ENCODE data around the gene BCCIP. TPM values are rescaled to one million over a fixed set of nuclear protein-coding genes. Genes with fewer than 3 reads are reported as not detected.

Gene BCCIP
- total RNA-seq, 1 experiment from 2014 or later = 30.1 TPM

DNA sequence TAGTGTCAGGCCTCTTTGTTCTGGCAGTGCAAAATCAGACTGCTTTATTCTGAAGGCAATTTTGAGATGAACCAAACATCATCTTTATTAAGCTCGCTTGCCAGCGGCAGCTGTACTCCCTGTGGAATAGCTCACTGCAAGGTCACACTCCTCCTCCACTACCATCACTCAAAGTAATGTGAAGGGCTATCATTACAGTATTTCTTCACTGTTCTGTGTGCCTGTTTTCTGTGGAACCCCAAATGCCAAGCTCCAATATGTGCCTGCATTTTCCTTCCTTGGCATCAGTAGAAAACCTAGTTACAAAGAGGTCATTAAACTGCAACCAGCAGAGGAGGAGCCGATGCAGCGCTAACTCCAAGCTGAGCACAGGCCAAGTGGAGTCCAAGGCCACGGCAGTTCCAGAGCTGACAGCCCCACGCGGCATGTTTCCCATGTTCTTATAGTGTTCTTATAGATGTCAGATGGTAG, 21.4 kb downstream of the BCCIP start:
- H3K27me3 ChIP-seq (ENCODE audit: low read length) = no peaks in the 10 kb centered on the region
- no peaks in the 10 kb centered on the region for H3K79me2 ChIP-seq (ENCODE audit: low read length)
- no peaks in the 10 kb centered on the region for H3K9me2 ChIP-seq (replicated peaks; ENCODE audit: insufficient read depth, low read length)
- no peaks in the 10 kb centered on the region for H3K9me3 ChIP-seq (ENCODE audit: low read length)
- no peak overlapping the region for H3K4me2 ChIP-seq (ENCODE audit: low read depth, low read length, poor library complexity, severe bottlenecking)
- no peaks in the 10 kb centered on the region for H4K20me1 ChIP-seq (ENCODE audit: insufficient read depth, low read depth, low read length)
- no peaks in the 10 kb centered on the region for H3K4me1 ChIP-seq (ENCODE audit: low read length)
- no peak overlapping the region for H2AFZ ChIP-seq (ENCODE audit: low read length)
- H3K27ac ChIP-seq (ENCODE audit: low read length) = no peak overlapping the region
- no peak overlapping the region for H3K9ac ChIP-seq (ENCODE audit: low read length)
- H3K4me3 ChIP-seq (ENCODE audit: low read length) = no peak overlapping the region
- DNase-seq = no peak
- H3K36me3 ChIP-seq (ENCODE audit: insufficient read depth, low read length) = peaks cover 3% of the 10 kb centered on the region; the same call in 1 of the 2 replicates

DNA sequence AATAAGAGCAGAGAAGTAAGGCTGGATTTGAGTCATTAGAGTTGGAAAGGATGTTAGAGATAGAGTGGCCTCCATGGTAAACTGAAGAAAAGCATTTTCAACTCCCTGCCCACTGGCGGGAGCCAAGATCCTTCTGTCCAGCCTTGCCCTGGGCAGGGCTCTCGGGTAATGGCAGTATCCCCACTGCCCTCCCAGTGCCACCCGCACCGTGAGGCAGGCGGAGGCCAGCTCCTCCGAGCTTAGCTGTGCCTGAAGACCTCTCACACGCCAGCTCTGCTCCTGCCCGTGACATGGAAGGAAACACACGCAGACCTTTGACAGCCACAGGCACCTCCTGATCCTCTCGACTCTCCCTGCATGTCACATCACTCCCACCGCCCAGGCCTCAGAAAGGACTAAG, 22.3 kb downstream of the BCCIP start:
- no peak overlapping the region for H3K27ac ChIP-seq (ENCODE audit: low read length)
- H3K4me1 ChIP-seq (ENCODE audit: low read length) = no peaks in the 10 kb centered on the region

DNA sequence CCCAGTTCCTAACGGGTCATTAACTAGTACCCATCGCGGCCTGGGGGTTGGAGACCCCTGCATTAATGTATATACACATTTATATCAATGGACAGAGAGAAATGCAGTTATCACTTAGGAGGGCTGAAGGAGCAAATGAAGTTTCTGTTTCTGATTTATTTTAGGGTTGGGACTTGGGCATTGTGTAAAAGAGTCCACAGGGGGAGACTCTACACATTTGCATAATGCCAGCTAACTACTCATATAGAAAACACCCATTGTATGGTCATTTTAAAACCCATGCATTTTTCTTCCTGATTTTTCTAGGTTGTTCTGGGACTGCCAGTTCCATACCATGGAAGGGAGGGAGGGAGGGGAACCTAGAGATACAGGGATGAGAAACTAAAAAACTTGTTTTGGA, 23.5 kb downstream of the BCCIP start:
- no peak overlapping the region for H2AFZ ChIP-seq (ENCODE audit: low read length)
- DNase-seq = no peak
- H3K79me2 ChIP-seq (ENCODE audit: low read length) = no peaks in the 10 kb centered on the region
- H3K4me3 ChIP-seq (ENCODE audit: low read length) = no peak overlapping the region
- H3K27me3 ChIP-seq (ENCODE audit: low read length) = no peaks in the 10 kb centered on the region
- no peak overlapping the region for H3K4me2 ChIP-seq (ENCODE audit: low read depth, low read length, poor library complexity, severe bottlenecking)
- no peak overlapping the region for H3K9ac ChIP-seq (ENCODE audit: low read length)
- H4K20me1 ChIP-seq (ENCODE audit: insufficient read depth, low read depth, low read length) = no peaks in the 10 kb centered on the region
- H3K9me3 ChIP-seq (ENCODE audit: low read length) = no peaks in the 10 kb centered on the region
- H3K4me1 ChIP-seq (ENCODE audit: low read length) = no peaks in the 10 kb centered on the region
- no peak overlapping the region for H3K27ac ChIP-seq (ENCODE audit: low read length)
- no peaks in the 10 kb centered on the region for H3K36me3 ChIP-seq (ENCODE audit: insufficient read depth, low read length)
- H3K9me2 ChIP-seq (replicated peaks; ENCODE audit: insufficient read depth, low read length) = no peaks in the 10 kb centered on the region

More for the DNA sequence above, 22.3 kb downstream of the BCCIP start:
- H2AFZ ChIP-seq (ENCODE audit: low read length) = no peak overlapping the region
- no peaks in the 10 kb centered on the region for H3K9me3 ChIP-seq (ENCODE audit: low read length)
- no peaks in the 10 kb centered on the region for H4K20me1 ChIP-seq (ENCODE audit: insufficient read depth, low read depth, low read length)
- DNase-seq = no peak
- no peak overlapping the region for H3K9ac ChIP-seq (ENCODE audit: low read length)
- no peaks in the 10 kb centered on the region for H3K9me2 ChIP-seq (replicated peaks; ENCODE audit: insufficient read depth, low read length)
- peaks cover 3% of the 10 kb centered on the region; the same call in 1 of the 2 replicates for H3K36me3 ChIP-seq (ENCODE audit: insufficient read depth, low read length)
- no peak overlapping the region for H3K4me3 ChIP-seq (ENCODE audit: low read length)
- no peaks in the 10 kb centered on the region for H3K79me2 ChIP-seq (ENCODE audit: low read length)
- H3K4me2 ChIP-seq (ENCODE audit: low read depth, low read length, poor library complexity, severe bottlenecking) = no peak overlapping the region
- H3K27me3 ChIP-seq (ENCODE audit: low read length) = no peaks in the 10 kb centered on the region

DNA sequence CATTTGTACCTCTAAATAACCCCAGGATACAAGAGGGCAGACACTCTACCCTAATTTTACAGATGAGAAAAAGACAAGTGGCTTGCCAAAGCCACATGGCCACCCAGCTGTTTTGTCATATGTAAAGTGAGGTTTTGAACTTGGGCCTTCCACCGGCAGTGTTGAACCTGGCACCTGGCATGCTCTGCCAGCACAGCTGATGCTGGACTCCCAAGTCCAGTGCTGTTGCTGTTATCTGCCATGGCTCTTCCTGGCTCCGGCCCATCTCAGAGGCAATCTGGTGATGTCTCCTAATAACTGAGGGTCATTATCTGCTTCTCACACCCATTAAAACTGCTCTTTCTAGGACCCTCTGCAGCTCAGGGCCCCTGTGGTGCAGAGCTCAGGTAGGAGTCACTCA, 25.0 kb downstream of the BCCIP start:
- Histone ChIP-seq H3K4me1 (ENCODE audit: low read length) (no peaks in the 10 kb centered on the region), H3K79me2 (ENCODE audit: low read length) (no peaks in the 10 kb centered on the region), H3K9me2 (replicated peaks; ENCODE audit: insufficient read depth, low read length) (no peaks in the 10 kb centered on the region), H4K20me1 (ENCODE audit: insufficient read depth, low read depth, low read length) (no peaks in the 10 kb centered on the region), H3K9me3 (ENCODE audit: low read length) (no peaks in the 10 kb centered on the region), H3K27ac (ENCODE audit: low read length) (no peak overlapping the region), H3K9ac (ENCODE audit: low read length) (no peak overlapping the region), H3K27me3 (ENCODE audit: low read length) (no peaks in the 10 kb centered on the region), H3K4me3 (ENCODE audit: low read length) (no peak overlapping the region), H2AFZ (ENCODE audit: low read length) (no peak overlapping the region), H3K36me3 (ENCODE audit: insufficient read depth, low read length) (no peaks in the 10 kb centered on the region), H3K4me2 (ENCODE audit: low read depth, low read length, poor library complexity, severe bottlenecking) (no peak overlapping the region)
- DNase-seq = no peak

DNA sequence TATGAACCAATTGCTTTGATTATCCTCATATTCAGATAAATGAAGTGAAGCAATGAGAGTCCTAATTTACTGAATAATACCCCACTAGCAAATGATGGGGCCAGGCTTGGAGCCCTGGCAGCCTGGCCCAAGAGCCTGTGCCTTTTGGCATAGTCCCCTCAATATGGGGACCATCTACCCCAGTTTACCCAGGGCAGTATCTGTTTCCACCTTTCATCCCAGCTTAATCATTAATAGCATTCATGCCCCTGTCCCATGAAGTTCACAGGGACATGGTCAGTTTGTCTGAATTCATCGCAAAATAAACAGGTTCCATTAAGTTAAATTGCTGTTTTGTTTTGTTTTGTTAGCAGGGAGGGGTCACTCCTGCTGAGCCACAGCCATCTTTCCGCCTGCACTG, 25.5 kb downstream of the BCCIP start:
- no peak overlapping the region for H3K9ac ChIP-seq (ENCODE audit: low read length)
- no peaks in the 10 kb centered on the region for H4K20me1 ChIP-seq (ENCODE audit: insufficient read depth, low read depth, low read length)
- no peaks in the 10 kb centered on the region for H3K27me3 ChIP-seq (ENCODE audit: low read length)
- H3K27ac ChIP-seq (ENCODE audit: low read length) = no peak overlapping the region
- H3K4me2 ChIP-seq (ENCODE audit: low read depth, low read length, poor library complexity, severe bottlenecking) = no peak overlapping the region
- no peaks in the 10 kb centered on the region for H3K36me3 ChIP-seq (ENCODE audit: insufficient read depth, low read length)
- no peak for DNase-seq
- no peaks in the 10 kb centered on the region for H3K4me1 ChIP-seq (ENCODE audit: low read length)
- H2AFZ ChIP-seq (ENCODE audit: low read length) = no peak overlapping the region
- no peaks in the 10 kb centered on the region for H3K79me2 ChIP-seq (ENCODE audit: low read length)
- H3K9me2 ChIP-seq (replicated peaks; ENCODE audit: insufficient read depth, low read length) = no peaks in the 10 kb centered on the region
- no peaks in the 10 kb centered on the region for H3K9me3 ChIP-seq (ENCODE audit: low read length)
- no peak overlapping the region for H3K4me3 ChIP-seq (ENCODE audit: low read length)

DNA sequence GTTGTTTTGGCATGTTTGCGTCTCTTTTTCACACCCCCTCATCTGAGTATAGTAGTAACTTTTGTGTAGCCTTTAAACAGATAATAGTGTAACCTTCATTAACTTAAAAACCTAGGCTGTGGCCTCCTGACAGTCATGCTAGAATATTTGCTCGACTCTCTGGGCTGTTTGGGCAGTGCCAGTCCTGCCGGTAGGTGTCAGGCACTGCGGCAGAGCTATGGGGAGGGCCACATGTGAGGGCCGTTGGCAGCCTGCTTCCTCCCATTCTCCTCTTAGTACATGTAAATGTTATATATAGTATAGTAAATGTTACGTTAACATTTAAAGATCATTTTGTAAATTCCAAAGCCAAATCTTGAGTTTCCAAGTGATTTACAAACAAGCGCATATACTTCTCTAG, 26.1 kb downstream of the BCCIP start:
- Histone ChIP-seq H3K4me2 (ENCODE audit: low read depth, low read length, poor library complexity, severe bottlenecking) (no peak overlapping the region), H3K4me3 (ENCODE audit: low read length) (no peak overlapping the region), H3K9ac (ENCODE audit: low read length) (no peak overlapping the region), H3K27ac (ENCODE audit: low read length) (no peak overlapping the region), H3K9me2 (replicated peaks; ENCODE audit: insufficient read depth, low read length) (no peaks in the 10 kb centered on the region), H2AFZ (ENCODE audit: low read length) (no peak overlapping the region), H3K4me1 (ENCODE audit: low read length) (no peaks in the 10 kb centered on the region), H3K36me3 (ENCODE audit: insufficient read depth, low read length) (no peaks in the 10 kb centered on the region), H3K9me3 (ENCODE audit: low read length) (no peaks in the 10 kb centered on the region), H4K20me1 (ENCODE audit: insufficient read depth, low read depth, low read length) (no peaks in the 10 kb centered on the region), H3K79me2 (ENCODE audit: low read length) (no peaks in the 10 kb centered on the region), H3K27me3 (ENCODE audit: low read length) (no peaks in the 10 kb centered on the region)
- DNase-seq = no peak

DNA sequence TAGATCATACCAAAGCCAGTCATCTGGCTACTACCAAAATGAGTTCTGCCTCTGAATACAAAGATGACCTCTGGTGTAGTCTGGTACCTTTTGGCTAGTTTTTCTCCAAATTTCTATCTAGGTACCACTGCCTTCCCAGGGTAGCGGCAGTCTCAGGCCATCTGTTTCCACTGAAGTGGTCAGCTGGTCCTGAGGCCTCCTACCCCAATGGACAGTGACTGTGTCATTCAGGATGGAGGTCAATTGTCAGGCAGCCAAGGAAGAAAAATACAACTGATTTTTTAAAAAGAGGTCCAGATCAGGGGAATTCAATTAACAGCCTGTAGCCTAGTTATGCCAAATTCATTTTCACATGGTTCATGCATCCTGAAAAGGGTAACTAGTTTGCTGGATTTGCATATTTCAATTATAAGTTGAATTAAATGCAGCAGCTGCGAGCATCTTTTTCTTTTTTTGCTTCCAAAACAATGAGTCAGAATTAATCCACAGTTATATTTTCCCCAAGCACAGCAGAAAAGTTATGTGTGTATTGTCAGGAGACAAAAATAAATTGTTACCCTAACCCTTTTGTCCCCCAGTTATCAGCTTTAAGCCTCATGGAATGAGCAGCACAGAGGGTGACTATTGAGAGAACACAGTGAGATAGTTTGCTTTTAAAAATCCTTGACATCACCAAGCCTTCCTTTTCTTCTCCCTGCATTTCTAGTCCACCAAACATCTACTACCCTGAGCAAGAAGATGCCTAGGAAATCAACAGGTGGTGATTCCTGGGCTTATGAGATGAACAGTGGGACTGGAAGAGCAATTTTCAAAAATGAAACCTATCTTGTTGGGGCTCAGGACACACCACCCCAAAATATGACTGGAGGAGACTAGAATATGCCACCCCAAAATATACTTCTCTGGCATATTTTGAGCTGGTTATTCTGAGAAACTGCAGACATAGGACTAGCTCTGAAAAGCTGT, 27.7 kb downstream of the BCCIP start:
- no peak overlapping the region for H3K27ac ChIP-seq (ENCODE audit: low read length)
- H3K4me3 ChIP-seq (ENCODE audit: low read length) = no peak overlapping the region
- no peak overlapping the region for H2AFZ ChIP-seq (ENCODE audit: low read length)
- H3K9me2 ChIP-seq (replicated peaks; ENCODE audit: insufficient read depth, low read length) = no peaks in the 10 kb centered on the region
- no peaks in the 10 kb centered on the region for H3K27me3 ChIP-seq (ENCODE audit: low read length)
- H4K20me1 ChIP-seq (ENCODE audit: insufficient read depth, low read depth, low read length) = no peaks in the 10 kb centered on the region
- no peak for DNase-seq
- no peak overlapping the region for H3K4me2 ChIP-seq (ENCODE audit: low read depth, low read length, poor library complexity, severe bottlenecking)
- H3K36me3 ChIP-seq (ENCODE audit: insufficient read depth, low read length) = no peaks in the 10 kb centered on the region
- no peaks in the 10 kb centered on the region for H3K4me1 ChIP-seq (ENCODE audit: low read length)
- H3K9me3 ChIP-seq (ENCODE audit: low read length) = no peaks in the 10 kb centered on the region
- no peaks in the 10 kb centered on the region for H3K79me2 ChIP-seq (ENCODE audit: low read length)
- no peak overlapping the region for H3K9ac ChIP-seq (ENCODE audit: low read length)

DNA sequence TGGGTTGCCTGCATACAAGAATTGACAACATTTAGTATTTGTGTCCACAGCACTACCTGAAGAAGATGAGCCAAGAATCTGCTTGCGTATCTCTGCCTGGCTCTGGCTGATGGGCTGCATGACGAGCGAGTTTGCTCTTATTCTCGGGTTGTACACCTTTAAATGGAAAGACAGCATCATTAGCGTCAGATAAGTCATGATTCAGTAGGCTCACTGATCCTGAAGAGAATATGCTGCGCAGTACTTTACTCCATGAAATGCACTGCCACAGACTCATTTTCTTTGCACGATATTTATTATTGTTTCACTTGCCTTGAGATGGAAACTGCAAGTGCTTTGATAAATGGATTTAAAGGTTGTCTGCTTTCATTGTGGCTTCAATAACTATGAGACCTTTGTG, 29.1 kb downstream of the BCCIP start:
- Histone ChIP-seq H3K9ac (ENCODE audit: low read length) (no peak overlapping the region), H3K9me3 (ENCODE audit: low read length) (no peaks in the 10 kb centered on the region), H3K79me2 (ENCODE audit: low read length) (no peaks in the 10 kb centered on the region), H2AFZ (ENCODE audit: low read length) (no peak overlapping the region), H3K36me3 (ENCODE audit: insufficient read depth, low read length) (no peaks in the 10 kb centered on the region), H3K9me2 (replicated peaks; ENCODE audit: insufficient read depth, low read length) (no peaks in the 10 kb centered on the region), H3K4me1 (ENCODE audit: low read length) (no peaks in the 10 kb centered on the region), H3K27me3 (ENCODE audit: low read length) (no peaks in the 10 kb centered on the region), H3K4me2 (ENCODE audit: low read depth, low read length, poor library complexity, severe bottlenecking) (no peak overlapping the region), H3K27ac (ENCODE audit: low read length) (no peak overlapping the region), H4K20me1 (ENCODE audit: insufficient read depth, low read depth, low read length) (no peaks in the 10 kb centered on the region), H3K4me3 (ENCODE audit: low read length) (no peak overlapping the region)
- DNase-seq = no peak
